Hepatocyte (in vitro differentiated cells): ENCODE data around the gene FAM9C. TPM values are rescaled to one million over a fixed set of nuclear protein-coding genes. Genes with fewer than 3 reads are reported as not detected.

Experiments used
- DNase-seq: peaks from one replicate; pipeline ENCODE4 v3.0.0-alpha.2; 2016; ENCODE audit warnings: low spot score
- H2AFZ ChIP-seq: fragments of 200-600 bp; sonication (generic); 2 replicates; pipeline ENCODE4 v1.6.0; 2016; ENCODE audit warnings: antibody characterized with exemption, mild to moderate bottlenecking
- H3K27ac ChIP-seq: fragments of 200-600 bp; sonication (generic); 2 replicates; pipeline ENCODE4 v1.5.1; 2016; ENCODE audit warnings: mild to moderate bottlenecking
- H3K27me3 ChIP-seq: fragments of 200-600 bp; sonication (generic); 2 replicates; pipeline ENCODE4 v1.6.1; 2016
- H3K36me3 ChIP-seq: fragments of 200-600 bp; sonication (generic); replicated peaks from 2 replicates; pipeline ENCODE4 v1.5.1; 2016; ENCODE audit warnings: low read depth; ENCODE audit not compliant: insufficient read depth
- H3K4me1 ChIP-seq: fragments of 200-600 bp; sonication (generic); 2 replicates; pipeline ENCODE4 v1.5.1; 2016; ENCODE audit warnings: mild to moderate bottlenecking, moderate library complexity; ENCODE audit not compliant: insufficient read depth
- H3K4me2 ChIP-seq: fragments of 200-600 bp; sonication (generic); 2 replicates; pipeline ENCODE4 v1.6.0; 2016
- H3K4me3 ChIP-seq: fragments of 200-600 bp; sonication (generic); 2 replicates; pipeline ENCODE4 v1.5.1; 2016; ENCODE audit warnings: mild to moderate bottlenecking
- H3K79me2 ChIP-seq: fragments of 200-600 bp; sonication (generic); 2 replicates; pipeline ENCODE4 v1.6.0; 2017; ENCODE audit warnings: mild to moderate bottlenecking
- H3K9me2 ChIP-seq: fragments of 200-600 bp; sonication (generic); replicated peaks from 2 replicates; pipeline ENCODE4 v1.6.0; 2017; ENCODE audit warnings: mild to moderate bottlenecking; ENCODE audit not compliant: insufficient read depth
- H3K9me3 ChIP-seq: fragments of 200-600 bp; sonication (generic); 2 replicates; pipeline ENCODE4 v1.5.1; 2016; ENCODE audit warnings: low read depth, mild to moderate bottlenecking
- H4K20me1 ChIP-seq: fragments of 200-600 bp; sonication (generic); 2 replicates; pipeline ENCODE4 v1.6.0; 2016; ENCODE audit warnings: mild to moderate bottlenecking; ENCODE audit not compliant: insufficient read depth, poor library complexity, severe bottlenecking
- CTCF ChIP-seq: fragments of 200-600 bp; sonication (generic); IDR thresholded peaks from 2 replicates; pipeline ENCODE4 v1.5.1; 2016; ENCODE audit warnings: antibody characterized with exemption, mild to moderate bottlenecking; ENCODE audit not compliant: poor library complexity
- EZH2 ChIP-seq: fragments of 200-600 bp; sonication (generic); IDR thresholded peaks from 2 replicates; pipeline ENCODE4 v1.6.1; 2016; ENCODE audit warnings: antibody characterized with exemption, mild to moderate bottlenecking, borderline replicate concordance
- EZH2phosphoT487 ChIP-seq: fragments of 200-600 bp; sonication (generic); IDR thresholded peaks from one replicate; pipeline ENCODE4 v1.6.1; 2018; ENCODE audit warnings: antibody characterized with exemption, mild to moderate bottlenecking, low read depth, moderate library complexity; ENCODE audit not compliant: unreplicated experiment, severe bottlenecking
- whole genome bisulfite sequencing: methylation state at CpG from one replicate; pipeline ENCODE4 v1.1.6; 2016; ENCODE audit warnings: low lambda C conversion rate; ENCODE audit errors: missing lambda C conversion rate; 5-methylcytosine and 5-hydroxymethylcytosine counted together
- polyA plus RNA-seq: library from polyadenylated mRNA; unstranded; fragments of >200 nt; fragmentation: Nextera tagmentation; extraction: Ambion mirVana; gene quantifications from 2 replicates; pipeline ENCODE4 v1.2.1, GENCODE V29; 2016
- total RNA-seq: library from RNA; depleted of rRNA; stranded (reverse); fragments of >200 nt; gene quantifications from 2 replicates; pipeline ENCODE4 v1.2.3, GENCODE V29; 2014

FAM9C gene
- total and polyA plus RNA-seq, 2 experiments from 2014 or later: not detected

GRCh38 chrX:13091111-13091765 is 46.8 kb upstream of the FAM9C start:
- WGBS: 56% methylated on average over 6 of the region's 6 CpGs
- Histone ChIP-seq H3K79me2 (no peaks in the 10 kb centered on the region), H2AFZ (peak overlapping the region; percentile 37), H3K4me2 (peak overlapping the region; percentile 55), H3K9me2 (no peaks in the 10 kb centered on the region), H3K27me3 (no peaks in the 10 kb centered on the region), H4K20me1 (no peaks in the 10 kb centered on the region), H3K9me3 (no peaks in the 10 kb centered on the region), H3K36me3 (no peaks in the 10 kb centered on the region), H3K27ac (peak overlapping the region; percentile 85), H3K4me3 (no peak overlapping the region), H3K4me1 (peaks cover 35% of the 10 kb centered on the region)
- TF ChIP-seq EZH2phosphoT487: no peak
- TF ChIP-seq EZH2: no peak
- no peak for TF ChIP-seq CTCF
- DNase-seq: no peak

- TF ChIP-seq EZH2phosphoT487 (no peak), CTCF (no peak), EZH2 (no peak)
- Histone ChIP-seq H4K20me1 (no peaks in the 10 kb centered on the region), H2AFZ (peak overlapping the region; percentile 37), H3K36me3 (no peaks in the 10 kb centered on the region), H3K4me1 (peaks cover 32% of the 10 kb centered on the region), H3K9me2 (no peaks in the 10 kb centered on the region), H3K4me2 (peak overlapping the region; percentile 55), H3K9me3 (no peaks in the 10 kb centered on the region), H3K27ac (peak overlapping the region; percentile 85), H3K4me3 (no peak overlapping the region), H3K79me2 (no peaks in the 10 kb centered on the region), H3K27me3 (no peaks in the 10 kb centered on the region)
- WGBS: 40% methylated on average over 14 of the region's 14 CpGs
- DNase-seq: peak; percentile 44
Observed at GRCh38 chrX:13090339-13091110, 46.1 kb upstream of the FAM9C start.

GRCh38 chrX:13090027-13090338 is 45.6 kb upstream of the FAM9C start:
- TF ChIP-seq EZH2: no peak
- no peak for TF ChIP-seq CTCF
- no peak for TF ChIP-seq EZH2phosphoT487
- Histone ChIP-seq H3K4me1 (peaks cover 26% of the 10 kb centered on the region), H4K20me1 (no peaks in the 10 kb centered on the region), H3K27ac (peak overlapping the region; percentile 85), H3K79me2 (no peaks in the 10 kb centered on the region), H3K4me2 (peak overlapping the region; percentile 55), H3K9me2 (no peaks in the 10 kb centered on the region), H3K36me3 (no peaks in the 10 kb centered on the region), H3K9me3 (no peaks in the 10 kb centered on the region), H3K27me3 (no peaks in the 10 kb centered on the region), H2AFZ (peak overlapping the region; percentile 37), H3K4me3 (no peak overlapping the region)
- no peak for DNase-seq
- WGBS: 72% methylated on average over 1 of the region's 1 CpG
